Measurements from ENCODE around the gene CCDC6.
"Not testable (repeated sequence)": the region's sequence is repeated elsewhere in the genome, so short reads cannot be mapped to it uniquely, and the experiment has no call there.

The CCDC6 gene

DNA sequence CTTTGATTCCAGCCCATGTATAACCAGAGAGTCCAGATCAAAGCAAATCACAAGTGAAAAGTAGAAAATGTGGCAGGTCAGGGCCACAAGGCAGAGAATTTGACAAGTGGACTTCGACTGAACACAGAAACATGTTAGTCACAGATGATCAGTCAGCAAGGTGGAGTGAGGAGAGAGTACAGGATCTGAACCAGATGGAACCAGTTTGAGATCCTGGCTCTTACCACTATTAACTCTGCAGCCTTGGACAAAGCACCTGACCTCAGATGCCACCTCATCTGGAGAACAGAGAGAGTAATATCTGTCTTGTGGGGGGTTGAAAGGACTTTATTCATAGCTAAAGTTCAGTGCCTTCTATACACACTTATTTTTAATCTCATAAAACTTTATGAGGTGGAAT lies 157.5 kb downstream of the CCDC6 start:
- DNase-seq (ENCODE audit: low read depth, low spot score), result no peak
- no peak overlapping the region for H3K27ac ChIP-seq (ENCODE audit: low read length)
- H3K4me3 ChIP-seq (ENCODE audit: low read length), result no peak overlapping the region
- no peaks in the 10 kb centered on the region for H3K4me1 ChIP-seq (ENCODE audit: control insufficient read depth, insufficient read depth, low read length)
- no peaks in the 10 kb centered on the region for H3K36me3 ChIP-seq (ENCODE audit: control insufficient read depth, insufficient read depth, low read length)
- no peaks in the 10 kb centered on the region for H3K27me3 ChIP-seq (ENCODE audit: control insufficient read depth, insufficient read depth, low read length)
- H3K9me3 ChIP-seq (ENCODE audit: control insufficient read depth, insufficient read depth, low read length), result no peaks in the 10 kb centered on the region
- no CpG with 5 or more reads among the region's 1 CpG for WGBS (ENCODE audit: insufficient coverage, insufficient read length)

GRCh38 chr10:59745163-59745650 lies 161.1 kb downstream of the CCDC6 start:
- Histone ChIP-seq H3K4me3 (ENCODE audit: low read length) (no peak overlapping the region), H3K9me3 (ENCODE audit: control insufficient read depth, insufficient read depth, low read length) (no peaks in the 10 kb centered on the region), H3K36me3 (ENCODE audit: control insufficient read depth, insufficient read depth, low read length) (no peaks in the 10 kb centered on the region), H3K4me1 (ENCODE audit: control insufficient read depth, insufficient read depth, low read length) (no peaks in the 10 kb centered on the region), H3K27ac (ENCODE audit: low read length) (no peak overlapping the region), H3K27me3 (ENCODE audit: control insufficient read depth, insufficient read depth, low read length) (no peaks in the 10 kb centered on the region)
- no peak for DNase-seq (ENCODE audit: low read depth, low spot score)
- no CpG with 5 or more reads among the region's 2 CpGs for WGBS (ENCODE audit: insufficient coverage, insufficient read length)

GRCh38 chr10:59744762-59745161 lies 161.6 kb downstream of the CCDC6 start:
- not testable (repeated sequence) for H3K4me3 ChIP-seq (ENCODE audit: low read length); H3K9me3 ChIP-seq (ENCODE audit: control insufficient read depth, insufficient read depth, low read length); H3K27me3 ChIP-seq (ENCODE audit: control insufficient read depth, insufficient read depth, low read length); DNase-seq (ENCODE audit: low read depth, low spot score); H3K36me3 ChIP-seq (ENCODE audit: control insufficient read depth, insufficient read depth, low read length); H3K4me1 ChIP-seq (ENCODE audit: control insufficient read depth, insufficient read depth, low read length); H3K27ac ChIP-seq (ENCODE audit: low read length)
- no CpG with 5 or more reads among the region's 6 CpGs for WGBS (ENCODE audit: insufficient coverage, insufficient read length)

DNA sequence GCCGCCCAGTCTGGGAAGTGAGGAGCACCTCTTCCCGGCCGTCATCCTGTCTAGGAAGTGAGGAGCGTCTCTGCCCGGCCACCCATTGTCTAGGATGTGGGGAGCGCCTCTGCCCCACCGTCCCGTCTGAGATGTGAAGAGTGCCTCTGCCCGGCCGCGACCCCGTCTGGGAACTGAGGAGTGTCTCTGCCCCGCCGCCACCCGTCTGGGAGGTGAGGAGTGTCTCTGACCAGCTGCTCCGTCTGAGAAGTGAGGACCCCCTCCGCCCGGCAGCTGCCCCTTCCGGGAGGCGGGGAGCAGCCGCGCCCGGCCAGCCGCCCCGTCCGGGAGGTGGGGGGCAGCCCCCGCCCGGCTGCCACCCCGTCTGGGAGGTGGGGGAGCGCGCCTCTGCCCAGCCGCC lies 162.2 kb downstream of the CCDC6 start:
- H3K36me3 ChIP-seq (ENCODE audit: control insufficient read depth, insufficient read depth, low read length); H3K27me3 ChIP-seq (ENCODE audit: control insufficient read depth, insufficient read depth, low read length); DNase-seq (ENCODE audit: low read depth, low spot score); H3K4me1 ChIP-seq (ENCODE audit: control insufficient read depth, insufficient read depth, low read length); H3K9me3 ChIP-seq (ENCODE audit: control insufficient read depth, insufficient read depth, low read length); H3K4me3 ChIP-seq (ENCODE audit: low read length); H3K27ac ChIP-seq (ENCODE audit: low read length): not testable (repeated sequence)
- no CpG with 5 or more reads among the region's 32 CpGs for WGBS (ENCODE audit: insufficient coverage, insufficient read length)

GRCh38 chr10:59741583-59741982 lies 164.8 kb downstream of the CCDC6 start:
- WGBS (ENCODE audit: insufficient coverage, insufficient read length), result no CpG with 5 or more reads among the region's 5 CpGs
- Histone ChIP-seq H3K36me3 (ENCODE audit: control insufficient read depth, insufficient read depth, low read length) (no peaks in the 10 kb centered on the region), H3K27ac (ENCODE audit: low read length) (no peak overlapping the region), H3K4me3 (ENCODE audit: low read length) (no peak overlapping the region), H3K9me3 (ENCODE audit: control insufficient read depth, insufficient read depth, low read length) (no peaks in the 10 kb centered on the region), H3K27me3 (ENCODE audit: control insufficient read depth, insufficient read depth, low read length) (no peaks in the 10 kb centered on the region), H3K4me1 (ENCODE audit: control insufficient read depth, insufficient read depth, low read length) (no peaks in the 10 kb centered on the region)
- no peak for DNase-seq (ENCODE audit: low read depth, low spot score)

- Histone ChIP-seq H3K9me3 (ENCODE audit: control insufficient read depth, insufficient read depth, low read length) (no peaks in the 10 kb centered on the region), H3K4me3 (ENCODE audit: low read length) (no peak overlapping the region), H3K36me3 (ENCODE audit: control insufficient read depth, insufficient read depth, low read length) (no peaks in the 10 kb centered on the region), H3K27me3 (ENCODE audit: control insufficient read depth, insufficient read depth, low read length) (no peaks in the 10 kb centered on the region), H3K4me1 (ENCODE audit: control insufficient read depth, insufficient read depth, low read length) (no peaks in the 10 kb centered on the region), H3K27ac (ENCODE audit: low read length) (no peak overlapping the region)
- no peak for DNase-seq (ENCODE audit: low read depth, low spot score)
Measured at GRCh38 chr10:59741048-59741447, 165.3 kb downstream of the CCDC6 start.
